ENCODE results near the gene CYP2C9.
"Not testable (repeated sequence)": the region's sequence is repeated elsewhere in the genome, so short reads cannot be mapped to it uniquely, and the experiment has no call there.

CYP2C9 gene

GRCh38 chr10:94938383-94938782, at the start of gene CYP2C9:
Gene CYP2C9, plus strand, starts transcription at chr10:94938658. Its CDS starts 25 bp downstream, at chr10:94938683.
- DNase-seq (ENCODE audit: low read depth in 2 of 3, low spot score in 2 of 3), result no peak

GRCh38 chr10:94889123-94889522, 49.3 kb upstream of the CYP2C9 start:
- no peak for DNase-seq (ENCODE audit: low read depth in 2 of 3, low spot score in 2 of 3)

- DNase-seq (ENCODE audit: low read depth in 2 of 3, low spot score in 2 of 3), result no peak
Measured at GRCh38 chr10:94890264-94891022, 48.0 kb upstream of the CYP2C9 start.

- not testable (repeated sequence) for DNase-seq (ENCODE audit: low read depth in 2 of 3, low spot score in 2 of 3)
Measured at GRCh38 chr10:94898414-94898813, 40.0 kb upstream of the CYP2C9 start.

GRCh38 chr10:94902080-94902479, 36.4 kb upstream of the CYP2C9 start:
- no peak for DNase-seq (ENCODE audit: low read depth in 2 of 3, low spot score in 2 of 3)

GRCh38 chr10:94902570-94902969, 35.9 kb upstream of the CYP2C9 start:
- DNase-seq (ENCODE audit: low read depth in 2 of 3, low spot score in 2 of 3), result no peak

GRCh38 chr10:94904506-94905148, 33.8 kb upstream of the CYP2C9 start:
- DNase-seq (ENCODE audit: low read depth in 2 of 3, low spot score in 2 of 3), result not testable (repeated sequence)

- no peak for DNase-seq (ENCODE audit: low read depth in 2 of 3, low spot score in 2 of 3)
Measured at GRCh38 chr10:94916423-94916822, 22.0 kb upstream of the CYP2C9 start.

- no peak for DNase-seq (ENCODE audit: low read depth in 2 of 3, low spot score in 2 of 3)
Measured at GRCh38 chr10:94936721-94937120, 1.7 kb upstream of the CYP2C9 start.

- not testable (repeated sequence) for DNase-seq (ENCODE audit: low read depth in 2 of 3, low spot score in 2 of 3)
Measured at GRCh38 chr10:94943432-94944103, 5.1 kb downstream of the CYP2C9 start.

GRCh38 chr10:94946181-94946580, 7.7 kb downstream of the CYP2C9 start:
- not testable (repeated sequence) for DNase-seq (ENCODE audit: low read depth in 2 of 3, low spot score in 2 of 3)

GRCh38 chr10:94963901-94964300, 25.4 kb downstream of the CYP2C9 start:
- DNase-seq (ENCODE audit: low read depth in 2 of 3, low spot score in 2 of 3), result no peak

GRCh38 chr10:94983555-94983954, 45.1 kb downstream of the CYP2C9 start:
- no peak for DNase-seq (ENCODE audit: low read depth in 2 of 3, low spot score in 2 of 3)

- no peak for DNase-seq (ENCODE audit: low read depth in 2 of 3, low spot score in 2 of 3)
Measured at GRCh38 chr10:94989192-94989591, 50.7 kb downstream of the CYP2C9 start.

- DNase-seq (ENCODE audit: low read depth in 2 of 3, low spot score in 2 of 3), result no peak
Measured at GRCh38 chr10:94991243-94991888, 52.9 kb downstream of the CYP2C9 start.

- DNase-seq (ENCODE audit: low read depth in 2 of 3, low spot score in 2 of 3), result no peak
Measured at GRCh38 chr10:94992811-94993210, 54.4 kb downstream of the CYP2C9 start.

- no peak for DNase-seq (ENCODE audit: low read depth in 2 of 3, low spot score in 2 of 3)
Measured at GRCh38 chr10:94997741-94998174, 59.3 kb downstream of the CYP2C9 start.

- DNase-seq (ENCODE audit: low read depth in 2 of 3, low spot score in 2 of 3), result no peak
Measured at GRCh38 chr10:95026461-95026860, 88.0 kb downstream of the CYP2C9 start.

GRCh38 chr10:95031656-95032055, 93.2 kb downstream of the CYP2C9 start:
- no peak for DNase-seq (ENCODE audit: low read depth in 2 of 3, low spot score in 2 of 3)

GRCh38 chr10:95034401-95034800, 95.9 kb downstream of the CYP2C9 start:
- DNase-seq (ENCODE audit: low read depth in 2 of 3, low spot score in 2 of 3), result no peak
